Measurements from ENCODE around the gene FAM153A. TPM values are rescaled to one million over a fixed set of nuclear protein-coding genes. Genes with fewer than 3 reads are reported as not detected.
"Not testable (repeated sequence)": the region's sequence is repeated elsewhere in the genome, so short reads cannot be mapped to it uniquely, and the experiment has no call there.

Gene FAM153A
- total RNA-seq (31.8 TPM), polyA plus RNA-seq (1 to 10 TPM in 1 of 4 donors, under 1 TPM in 2, not detected in 1; 0.40 to 2.0 (median 0.65) TPM)

- H3K27me3 ChIP-seq (ENCODE audit: control insufficient read depth, insufficient read depth, low read length); H3K4me3 ChIP-seq (ENCODE audit: low read depth, low read length); H3K27ac ChIP-seq (ENCODE audit: insufficient read depth, low read length, poor library complexity, severe bottlenecking); H3K4me1 ChIP-seq (ENCODE audit: control insufficient read depth, insufficient read depth, low read length, poor library complexity, severe bottlenecking); H3K27me3 Mint-ChIP-seq; H3K36me3 ChIP-seq (ENCODE audit: control insufficient read depth, insufficient read depth, low read length); H3K4me3 Mint-ChIP-seq; H3K9me3 Mint-ChIP-seq; DNase-seq; H3K9me3 ChIP-seq (ENCODE audit: control insufficient read depth in 2 of 2, low read length in 2 of 2); H3K36me3 Mint-ChIP-seq; H3K4me1 Mint-ChIP-seq; H3K27ac Mint-ChIP-seq: not testable (repeated sequence)
- peak; percentile 97 to 98 for ATAC-seq (ENCODE audit: low read depth in 2 of 2)
Observed at GRCh38 chr5:177782792-177783633, at the start of gene FAM153A. TSS of gene FAM153A (minus strand) at chr5:177782899.

DNA sequence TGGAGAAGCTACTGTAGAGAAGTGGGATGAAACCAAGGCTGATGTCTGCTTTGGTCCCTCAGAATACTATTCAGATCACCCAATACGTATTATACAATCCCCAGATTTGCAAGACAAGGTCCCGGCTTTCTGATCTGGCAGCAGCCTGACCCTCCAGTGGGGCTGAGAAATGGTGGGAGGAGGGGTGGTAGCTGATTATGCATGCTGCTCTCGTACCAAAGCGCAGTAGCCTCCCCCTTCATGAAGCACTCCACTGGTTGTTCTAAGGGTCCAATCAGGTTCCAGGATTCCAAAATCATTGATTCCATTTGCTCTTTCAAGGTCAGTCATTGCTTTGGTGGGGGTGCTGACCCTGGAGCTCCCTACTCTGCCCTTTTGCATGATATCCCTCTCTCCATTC, 49.6 kb upstream of the FAM153A start:
- not testable (repeated sequence) for H3K27me3 ChIP-seq (ENCODE audit: control insufficient read depth, insufficient read depth, low read length); H3K27me3 Mint-ChIP-seq; H3K27ac Mint-ChIP-seq; H3K27ac ChIP-seq (ENCODE audit: insufficient read depth, low read length, poor library complexity, severe bottlenecking); H3K4me3 ChIP-seq (ENCODE audit: low read depth, low read length); H3K36me3 ChIP-seq (ENCODE audit: control insufficient read depth, insufficient read depth, low read length); H3K9me3 Mint-ChIP-seq; H3K36me3 Mint-ChIP-seq; H3K4me1 ChIP-seq (ENCODE audit: control insufficient read depth, insufficient read depth, low read length, poor library complexity, severe bottlenecking); H3K9me3 ChIP-seq (ENCODE audit: control insufficient read depth in 2 of 2, low read length in 2 of 2); H3K4me3 Mint-ChIP-seq; ATAC-seq (ENCODE audit: low read depth in 2 of 2); DNase-seq
- H3K4me1 Mint-ChIP-seq, result peaks cover 0 to 17% (median 5%) of the 10 kb centered on the region in 4 donors

DNA sequence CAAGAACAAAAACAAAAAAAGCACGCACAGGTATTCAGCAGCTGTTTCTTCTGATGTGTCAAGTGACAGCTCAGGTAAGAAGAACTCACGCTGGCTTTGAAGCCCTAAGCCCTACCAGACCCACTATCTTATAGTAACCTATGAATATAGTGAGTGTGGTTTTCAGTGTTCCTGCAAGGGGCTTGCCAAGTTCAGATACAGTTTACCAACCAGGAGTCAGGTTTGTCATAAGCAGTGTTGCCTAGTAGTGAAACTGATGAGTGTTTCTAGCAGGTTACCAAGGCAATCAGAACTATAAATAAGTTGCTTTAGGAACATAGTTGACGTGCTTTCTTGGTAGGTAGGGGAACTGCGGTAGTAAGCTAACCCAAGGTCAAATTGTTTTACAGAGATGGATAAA, 43.4 kb upstream of the FAM153A start:
- not testable (repeated sequence) for H3K4me1 ChIP-seq (ENCODE audit: control insufficient read depth, insufficient read depth, low read length, poor library complexity, severe bottlenecking); H3K4me3 ChIP-seq (ENCODE audit: low read depth, low read length); H3K9me3 ChIP-seq (ENCODE audit: control insufficient read depth in 2 of 2, low read length in 2 of 2); H3K27me3 Mint-ChIP-seq; H3K36me3 ChIP-seq (ENCODE audit: control insufficient read depth, insufficient read depth, low read length); H3K4me3 Mint-ChIP-seq; H3K36me3 Mint-ChIP-seq; H3K27me3 ChIP-seq (ENCODE audit: control insufficient read depth, insufficient read depth, low read length); H3K27ac Mint-ChIP-seq; H3K4me1 Mint-ChIP-seq; H3K27ac ChIP-seq (ENCODE audit: insufficient read depth, low read length, poor library complexity, severe bottlenecking); H3K9me3 Mint-ChIP-seq
- DNase-seq, result peak in 1 of 3 donors; percentile 34
- peak; percentile 80 to 92 for ATAC-seq (ENCODE audit: low read depth in 2 of 2)

DNA sequence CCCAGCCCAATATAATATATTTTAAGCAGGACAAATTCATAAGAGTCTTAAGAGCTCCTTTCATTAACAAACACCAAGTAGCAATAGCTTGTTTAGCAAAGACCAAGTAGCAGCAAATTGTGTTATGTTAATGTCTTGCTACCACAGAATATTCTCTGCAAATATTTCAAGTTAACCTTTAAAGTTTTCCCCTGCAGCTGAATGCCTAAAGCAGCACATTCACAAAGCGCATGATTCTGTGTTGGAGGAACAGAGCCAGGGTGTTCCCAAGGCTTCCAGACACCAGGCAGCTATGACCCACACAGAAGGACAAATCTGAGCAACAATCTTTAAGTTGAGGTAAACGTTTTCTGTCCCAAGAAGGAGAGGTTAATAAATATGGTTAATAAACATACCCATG, 42.1 kb upstream of the FAM153A start:
- H3K9me3 ChIP-seq (ENCODE audit: control insufficient read depth in 2 of 2, low read length in 2 of 2); H3K36me3 ChIP-seq (ENCODE audit: control insufficient read depth, insufficient read depth, low read length); ATAC-seq (ENCODE audit: low read depth in 2 of 2); H3K27me3 ChIP-seq (ENCODE audit: control insufficient read depth, insufficient read depth, low read length); H3K4me3 ChIP-seq (ENCODE audit: low read depth, low read length); H3K9me3 Mint-ChIP-seq; H3K4me1 ChIP-seq (ENCODE audit: control insufficient read depth, insufficient read depth, low read length, poor library complexity, severe bottlenecking); H3K27ac ChIP-seq (ENCODE audit: insufficient read depth, low read length, poor library complexity, severe bottlenecking); H3K27ac Mint-ChIP-seq; DNase-seq; H3K27me3 Mint-ChIP-seq; H3K4me1 Mint-ChIP-seq; H3K36me3 Mint-ChIP-seq; H3K4me3 Mint-ChIP-seq: not testable (repeated sequence)

- H3K4me1 ChIP-seq (ENCODE audit: control insufficient read depth, insufficient read depth, low read length, poor library complexity, severe bottlenecking); ATAC-seq (ENCODE audit: low read depth in 2 of 2); H3K27me3 Mint-ChIP-seq: not testable (repeated sequence)
Observed at GRCh38 chr5:177822489-177822888, 39.8 kb upstream of the FAM153A start.

GRCh38 chr5:177819664-177820063, 37.0 kb upstream of the FAM153A start:
- not testable (repeated sequence) for H3K4me3 Mint-ChIP-seq; H3K27ac Mint-ChIP-seq; H3K36me3 ChIP-seq (ENCODE audit: control insufficient read depth, insufficient read depth, low read length); H3K9me3 Mint-ChIP-seq; H3K27me3 ChIP-seq (ENCODE audit: control insufficient read depth, insufficient read depth, low read length); H3K4me1 ChIP-seq (ENCODE audit: control insufficient read depth, insufficient read depth, low read length, poor library complexity, severe bottlenecking); H3K27me3 Mint-ChIP-seq; H3K36me3 Mint-ChIP-seq; H3K4me3 ChIP-seq (ENCODE audit: low read depth, low read length); DNase-seq; H3K4me1 Mint-ChIP-seq; ATAC-seq (ENCODE audit: low read depth in 2 of 2); H3K9me3 ChIP-seq (ENCODE audit: control insufficient read depth in 2 of 2, low read length in 2 of 2); H3K27ac ChIP-seq (ENCODE audit: insufficient read depth, low read length, poor library complexity, severe bottlenecking)

More at GRCh38 chr5:177822489-177822888, 39.8 kb upstream of the FAM153A start:
- not testable (repeated sequence) for DNase-seq; H3K27ac ChIP-seq (ENCODE audit: insufficient read depth, low read length, poor library complexity, severe bottlenecking); H3K36me3 Mint-ChIP-seq; H3K36me3 ChIP-seq (ENCODE audit: control insufficient read depth, insufficient read depth, low read length); H3K27me3 ChIP-seq (ENCODE audit: control insufficient read depth, insufficient read depth, low read length); H3K4me3 ChIP-seq (ENCODE audit: low read depth, low read length); H3K4me1 Mint-ChIP-seq; H3K4me3 Mint-ChIP-seq; H3K9me3 ChIP-seq (ENCODE audit: control insufficient read depth in 2 of 2, low read length in 2 of 2); H3K9me3 Mint-ChIP-seq; H3K27ac Mint-ChIP-seq

GRCh38 chr5:177812814-177813425, 30.2 kb upstream of the FAM153A start:
- H3K4me1 Mint-ChIP-seq, result not testable (repeated sequence)

GRCh38 chr5:177812160-177812743, 29.6 kb upstream of the FAM153A start:
- not testable (repeated sequence) for H3K4me3 Mint-ChIP-seq; H3K27me3 ChIP-seq (ENCODE audit: control insufficient read depth, insufficient read depth, low read length); H3K4me1 Mint-ChIP-seq; H3K4me3 ChIP-seq (ENCODE audit: low read depth, low read length); H3K27ac ChIP-seq (ENCODE audit: insufficient read depth, low read length, poor library complexity, severe bottlenecking); H3K36me3 ChIP-seq (ENCODE audit: control insufficient read depth, insufficient read depth, low read length); H3K4me1 ChIP-seq (ENCODE audit: control insufficient read depth, insufficient read depth, low read length, poor library complexity, severe bottlenecking); H3K9me3 Mint-ChIP-seq; H3K27me3 Mint-ChIP-seq; H3K36me3 Mint-ChIP-seq; H3K27ac Mint-ChIP-seq; H3K9me3 ChIP-seq (ENCODE audit: control insufficient read depth in 2 of 2, low read length in 2 of 2)
- DNase-seq (peak in 2 of 3 donors; percentile 6 to 11), ATAC-seq (ENCODE audit: low read depth in 2 of 2) (peak; percentile 51 to 62)

More at GRCh38 chr5:177812814-177813425, 30.2 kb upstream of the FAM153A start:
- H3K27ac Mint-ChIP-seq; H3K9me3 ChIP-seq (ENCODE audit: control insufficient read depth in 2 of 2, low read length in 2 of 2); H3K4me3 Mint-ChIP-seq; H3K36me3 Mint-ChIP-seq; H3K9me3 Mint-ChIP-seq; DNase-seq; H3K27ac ChIP-seq (ENCODE audit: insufficient read depth, low read length, poor library complexity, severe bottlenecking); H3K36me3 ChIP-seq (ENCODE audit: control insufficient read depth, insufficient read depth, low read length); H3K4me1 ChIP-seq (ENCODE audit: control insufficient read depth, insufficient read depth, low read length, poor library complexity, severe bottlenecking); H3K27me3 ChIP-seq (ENCODE audit: control insufficient read depth, insufficient read depth, low read length); H3K4me3 ChIP-seq (ENCODE audit: low read depth, low read length); H3K27me3 Mint-ChIP-seq: not testable (repeated sequence)
- peak; percentile 42 to 75 for ATAC-seq (ENCODE audit: low read depth in 2 of 2)
